GM19395 (cell line): ENCODE results near the gene SPIN1.
"Not testable (repeated sequence)": the region's sequence is repeated elsewhere in the genome, so short reads cannot be mapped to it uniquely, and the experiment has no call there.

Experiments used
- ATAC-seq: cut with Tn5 transposase; IDR thresholded peaks from one replicate; pipeline ENCODE4 v1.9.1; 2021; ENCODE audit warnings: mild to moderate bottlenecking, moderate library complexity; ENCODE audit not compliant: unreplicated experiment

Gene SPIN1

DNA sequence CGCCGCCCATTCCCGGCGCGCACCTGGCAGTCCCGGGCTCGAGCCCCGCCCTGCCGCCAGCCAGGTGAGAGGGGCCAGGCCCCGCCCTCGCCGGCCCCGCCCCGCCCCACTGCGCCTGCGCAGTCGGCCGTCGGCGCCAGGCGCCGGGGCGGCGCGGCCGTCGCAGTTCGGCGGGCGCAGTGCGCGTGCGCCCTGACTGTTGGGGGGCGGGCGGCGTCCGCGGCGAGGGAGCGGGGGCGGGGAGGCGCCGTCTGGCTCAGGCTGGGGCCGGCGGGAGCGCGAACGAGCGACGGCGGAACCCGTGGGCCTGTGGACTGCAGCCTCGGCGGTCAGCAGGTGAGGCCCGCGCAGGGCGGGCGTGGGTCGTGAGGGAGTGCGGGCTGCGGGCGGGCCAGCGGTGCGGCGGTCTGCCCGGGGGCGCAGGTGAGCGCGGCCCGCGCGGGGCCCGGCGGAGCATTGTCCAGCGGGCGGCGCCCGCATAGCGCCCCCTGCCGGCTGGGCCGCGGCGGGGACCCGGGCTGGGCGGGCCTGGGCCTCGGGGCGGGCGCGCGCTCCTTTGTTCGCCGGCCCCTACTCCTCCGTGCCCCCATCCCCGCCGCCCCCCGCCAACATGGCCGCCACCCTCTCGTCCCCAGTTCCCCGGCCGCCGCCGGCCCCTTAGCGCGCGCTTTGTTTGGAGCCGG lies at the start of gene SPIN1:
Gene SPIN1 (plus strand): TSS at position 242 of the 683 bp plus-strand sequence. CDS start 38,096 bp downstream, outside the sequence.
- peak; percentile 78 for ATAC-seq

DNA sequence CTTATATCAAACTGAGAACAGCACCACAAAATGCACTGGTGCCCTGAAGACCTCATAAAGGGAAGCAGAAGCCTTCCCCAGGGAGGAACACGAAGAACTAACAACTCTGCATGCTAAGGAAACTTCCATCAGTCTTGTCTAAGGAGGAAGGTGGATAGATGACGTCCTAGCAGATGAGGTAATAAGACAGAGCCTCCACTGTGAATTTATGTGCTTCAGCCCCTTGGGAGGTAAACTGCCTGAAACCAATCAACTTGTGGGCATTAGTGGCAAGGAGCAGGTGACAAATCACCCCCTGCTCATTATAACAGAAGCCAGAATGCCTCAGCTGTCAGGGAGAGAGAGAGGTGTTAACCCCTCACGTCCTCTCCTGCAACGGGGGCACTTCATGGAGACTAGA lies 48.9 kb upstream of the SPIN1 start:
- ATAC-seq = no peak

GRCh38 chr9:88342246-88342645 lies 46.0 kb upstream of the SPIN1 start:
- no peak for ATAC-seq

- no peak for ATAC-seq
These were observed 44.2 kb upstream of the SPIN1 start for GRCh38 chr9:88344013-88344412.

DNA sequence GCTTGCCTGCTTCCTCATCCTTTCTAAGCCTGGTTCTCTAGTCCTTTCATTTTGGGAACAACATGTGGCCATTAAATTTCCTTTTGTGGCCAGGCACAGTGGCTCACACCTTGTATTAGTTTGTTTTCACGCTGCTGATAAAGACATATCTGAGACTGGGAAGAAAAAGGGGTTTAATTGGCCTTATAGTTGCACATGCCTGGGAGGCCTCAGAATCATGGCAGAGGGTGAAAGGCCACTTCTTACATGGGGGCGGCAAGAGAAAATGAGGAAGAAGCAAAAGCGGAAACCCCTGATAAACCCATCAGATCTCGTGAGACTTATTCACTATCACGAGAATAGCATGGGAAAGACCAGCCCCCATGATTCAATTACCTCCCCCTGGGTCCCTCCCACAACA lies 37.9 kb upstream of the SPIN1 start:
- not testable (repeated sequence) for ATAC-seq

DNA sequence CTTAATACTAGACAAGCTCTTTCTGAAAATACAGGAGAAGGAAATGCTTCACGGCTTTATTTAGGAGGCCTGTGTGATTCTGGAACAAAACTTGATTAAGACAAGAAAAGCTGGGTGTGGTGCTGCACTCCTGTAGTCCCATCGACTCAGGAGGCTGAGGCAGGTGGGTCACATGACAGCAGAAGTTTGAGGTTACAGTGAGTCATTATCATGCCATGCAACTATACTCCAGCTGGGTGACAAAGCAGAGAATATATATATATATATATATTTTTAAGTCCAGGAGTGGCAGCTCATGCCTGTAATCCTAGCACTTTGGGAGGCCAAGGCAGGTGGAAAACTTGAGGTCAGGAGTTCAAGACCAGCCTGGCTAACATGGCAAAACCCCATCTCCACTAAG lies 33.1 kb upstream of the SPIN1 start:
- no peak for ATAC-seq

GRCh38 chr9:88357250-88357649 lies 31.0 kb upstream of the SPIN1 start:
- ATAC-seq = not testable (repeated sequence)

- no peak for ATAC-seq
These were observed 29.5 kb upstream of the SPIN1 start for GRCh38 chr9:88358723-88359122.

- ATAC-seq = no peak
These were observed 28.3 kb upstream of the SPIN1 start for GRCh38 chr9:88359974-88360373.

GRCh38 chr9:88362681-88363080 lies 25.6 kb upstream of the SPIN1 start:
- no peak for ATAC-seq

DNA sequence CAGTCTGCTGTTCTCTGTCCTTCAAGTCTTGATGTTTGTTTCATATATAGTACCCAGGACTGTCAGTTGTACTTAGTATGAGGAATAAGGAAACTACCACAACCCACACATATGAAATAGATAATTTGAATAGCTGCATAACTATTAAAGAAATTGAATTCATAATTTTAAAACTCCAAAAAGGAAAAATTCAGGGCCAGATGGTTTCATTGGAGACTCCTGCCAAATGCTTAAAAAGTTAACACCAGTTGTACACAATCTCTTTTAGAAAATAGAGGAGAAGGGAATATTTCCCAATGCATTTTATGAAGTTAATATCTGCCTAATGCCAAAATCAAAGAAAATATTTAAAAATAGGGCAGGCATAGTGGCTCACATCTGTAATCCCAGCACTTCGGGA lies 24.6 kb upstream of the SPIN1 start:
- ATAC-seq = no peak

DNA sequence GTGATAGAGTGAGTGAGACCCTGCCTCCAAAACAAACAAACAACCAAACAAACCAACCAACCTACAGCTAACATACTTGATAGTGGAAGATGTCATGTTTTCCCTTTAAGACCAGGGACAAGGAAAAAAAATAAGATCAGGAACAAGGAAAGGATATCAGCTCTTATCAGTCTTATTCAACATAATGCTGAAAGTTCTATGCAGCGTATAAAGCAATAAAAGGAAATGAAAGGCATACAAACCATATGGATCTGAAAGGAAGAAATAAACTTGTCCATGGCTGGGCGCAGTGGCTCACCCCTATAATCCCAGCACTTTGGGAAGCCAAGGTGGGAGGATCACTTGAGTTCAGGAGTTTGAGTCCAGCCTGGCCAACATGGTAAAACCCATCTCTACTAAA lies 23.5 kb upstream of the SPIN1 start:
- no peak for ATAC-seq

DNA sequence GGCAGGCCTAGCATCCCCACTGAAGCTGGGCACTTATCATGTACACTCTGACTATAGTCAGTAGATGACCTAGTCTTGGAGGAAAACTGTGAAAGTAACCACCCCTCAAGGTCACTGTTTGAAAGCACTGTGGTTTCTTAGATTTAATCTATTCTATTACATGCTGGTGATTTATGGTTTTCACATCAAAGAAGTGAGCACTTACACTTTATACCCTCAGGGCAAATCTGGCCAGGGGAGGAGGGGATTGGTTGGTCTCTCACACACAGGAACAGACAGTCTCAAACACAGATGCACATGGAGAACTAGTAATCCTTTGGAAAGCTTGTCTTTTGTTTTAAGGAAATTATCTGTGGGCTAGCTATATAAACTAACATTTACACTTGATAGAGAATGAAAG lies 17.9 kb upstream of the SPIN1 start:
- no peak for ATAC-seq

- no peak for ATAC-seq
These were observed 16.1 kb upstream of the SPIN1 start for GRCh38 chr9:88372103-88372654.

- ATAC-seq = no peak
These were observed 15.2 kb upstream of the SPIN1 start for GRCh38 chr9:88373045-88373444.

DNA sequence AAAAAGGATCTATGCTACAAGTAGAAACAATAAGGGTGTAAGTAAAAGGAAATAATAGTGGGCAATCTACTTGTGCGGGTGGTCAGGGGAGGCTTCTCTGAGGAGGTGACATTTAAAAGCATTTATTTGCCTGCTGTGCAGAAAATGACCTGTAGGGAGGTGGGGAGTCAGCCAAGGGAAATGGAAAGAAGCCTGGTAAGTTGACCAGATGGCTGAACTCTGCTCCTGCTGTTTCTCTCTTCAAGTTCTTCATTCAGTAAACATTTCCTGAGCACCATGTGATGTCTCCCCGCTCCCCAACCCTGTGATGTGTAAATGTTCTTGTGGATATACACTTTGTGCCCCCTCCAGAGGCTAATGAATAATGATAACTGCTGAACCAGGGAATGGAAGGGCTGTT lies 9.9 kb upstream of the SPIN1 start:
- ATAC-seq = no peak

GRCh38 chr9:88379352-88379751 lies 8.9 kb upstream of the SPIN1 start:
- no peak for ATAC-seq

DNA sequence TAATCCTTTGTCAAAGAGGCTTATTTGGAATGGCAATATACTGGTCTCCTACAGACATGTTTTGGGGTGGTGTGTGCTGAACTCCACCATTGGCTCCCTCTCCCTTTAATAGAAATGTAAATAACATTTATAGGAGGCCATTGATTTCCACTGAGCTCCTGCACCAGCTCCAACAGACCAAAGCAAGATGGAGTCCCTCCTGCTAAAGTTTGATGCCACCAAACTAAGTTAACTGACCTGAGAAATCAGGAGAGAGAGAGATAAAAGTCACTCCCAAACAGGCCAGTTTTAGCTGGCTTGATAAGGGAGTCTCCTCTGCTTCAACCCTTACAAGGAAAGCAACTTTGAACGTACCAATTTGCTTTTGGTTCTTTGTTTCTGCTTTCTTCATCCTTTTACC lies 8.1 kb upstream of the SPIN1 start:
- ATAC-seq = no peak

GRCh38 chr9:88381322-88381721 lies 6.9 kb upstream of the SPIN1 start:
- ATAC-seq = not testable (repeated sequence)

- no peak for ATAC-seq
These were observed 5.1 kb upstream of the SPIN1 start for GRCh38 chr9:88383176-88383575.

DNA sequence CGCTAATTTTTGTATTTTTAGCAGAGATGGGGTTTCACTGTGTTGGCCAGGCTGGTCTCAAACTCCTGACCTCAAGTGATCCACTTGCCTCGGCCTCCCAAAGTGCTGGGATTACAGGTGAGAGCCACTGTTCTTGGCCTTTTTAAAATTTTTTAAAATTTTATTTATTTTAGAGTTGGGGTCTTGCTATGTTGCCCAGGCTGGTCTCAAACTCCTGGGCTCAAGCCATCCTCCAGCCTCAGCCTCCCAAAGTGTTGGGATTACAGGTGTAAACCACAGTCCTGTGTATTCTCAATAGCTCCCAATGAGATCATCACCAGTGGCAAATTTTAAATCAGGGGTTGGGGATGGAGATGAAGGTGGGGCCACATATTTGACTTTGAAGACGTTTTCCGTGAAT lies 2.1 kb upstream of the SPIN1 start:
- not testable (repeated sequence) for ATAC-seq

DNA sequence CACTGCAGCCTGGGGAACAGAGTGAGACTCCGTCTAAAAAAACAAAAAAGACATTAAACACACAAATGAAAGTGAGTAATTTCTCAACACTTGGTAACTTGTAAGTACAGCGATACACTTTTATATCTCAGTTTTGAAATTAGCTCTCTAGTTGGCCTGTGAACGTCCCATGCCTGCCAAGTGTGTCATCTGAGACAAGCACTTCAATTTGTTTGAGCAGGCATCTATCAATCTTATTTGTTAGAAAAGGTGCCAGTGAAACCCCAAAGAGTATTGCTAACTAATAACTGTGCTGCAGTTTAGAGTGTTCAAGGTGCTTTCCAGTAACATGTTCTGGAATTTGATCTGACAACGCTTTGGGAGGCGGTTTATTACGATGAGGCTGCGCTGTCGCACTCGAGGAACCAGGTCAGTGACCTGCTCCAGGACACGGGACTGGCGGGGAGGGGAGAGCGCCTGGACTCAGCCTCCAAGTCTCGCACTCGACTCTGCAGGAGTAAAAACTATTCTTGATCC lies 1.1 kb upstream of the SPIN1 start:
- ATAC-seq = no peak
